Fibroblast of pulmonary artery (primary cell): ENCODE data around the gene ESR1.
"Not testable (repeated sequence)": the region's sequence is repeated elsewhere in the genome, so short reads cannot be mapped to it uniquely, and the experiment has no call there.

Experiments used
- DNase-seq: peaks from one replicate; pipeline ENCODE4 v3.0.0-alpha.2; 2010; ENCODE audit warnings: low read depth
- H3K4me3 ChIP-seq: replicated peaks from 2 replicates; pipeline ENCODE4 v1.5.1; 2011; ENCODE audit warnings: low read depth, mild to moderate bottlenecking, control low read depth, low read length, moderate library complexity
- TF ChIP-seq, protein P1 (sequence below): IDR thresholded peaks from 2 replicates; pipeline ENCODE4 v1.5.1; 2011; ENCODE audit warnings: mild to moderate bottlenecking, control low read depth, low read length, inconsistent platforms; ENCODE audit errors: missing control alignments

ESR1 gene

GRCh38 chr6:151948002-151948743 lies 140.7 kb downstream of the ESR1 start:
- TF ChIP-seq, protein P1, sequence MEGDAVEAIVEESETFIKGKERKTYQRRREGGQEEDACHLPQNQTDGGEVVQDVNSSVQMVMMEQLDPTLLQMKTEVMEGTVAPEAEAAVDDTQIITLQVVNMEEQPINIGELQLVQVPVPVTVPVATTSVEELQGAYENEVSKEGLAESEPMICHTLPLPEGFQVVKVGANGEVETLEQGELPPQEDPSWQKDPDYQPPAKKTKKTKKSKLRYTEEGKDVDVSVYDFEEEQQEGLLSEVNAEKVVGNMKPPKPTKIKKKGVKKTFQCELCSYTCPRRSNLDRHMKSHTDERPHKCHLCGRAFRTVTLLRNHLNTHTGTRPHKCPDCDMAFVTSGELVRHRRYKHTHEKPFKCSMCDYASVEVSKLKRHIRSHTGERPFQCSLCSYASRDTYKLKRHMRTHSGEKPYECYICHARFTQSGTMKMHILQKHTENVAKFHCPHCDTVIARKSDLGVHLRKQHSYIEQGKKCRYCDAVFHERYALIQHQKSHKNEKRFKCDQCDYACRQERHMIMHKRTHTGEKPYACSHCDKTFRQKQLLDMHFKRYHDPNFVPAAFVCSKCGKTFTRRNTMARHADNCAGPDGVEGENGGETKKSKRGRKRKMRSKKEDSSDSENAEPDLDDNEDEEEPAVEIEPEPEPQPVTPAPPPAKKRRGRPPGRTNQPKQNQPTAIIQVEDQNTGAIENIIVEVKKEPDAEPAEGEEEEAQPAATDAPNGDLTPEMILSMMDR = no peak
- no peak overlapping the region for H3K4me3 ChIP-seq
- DNase-seq = no peak

DNA sequence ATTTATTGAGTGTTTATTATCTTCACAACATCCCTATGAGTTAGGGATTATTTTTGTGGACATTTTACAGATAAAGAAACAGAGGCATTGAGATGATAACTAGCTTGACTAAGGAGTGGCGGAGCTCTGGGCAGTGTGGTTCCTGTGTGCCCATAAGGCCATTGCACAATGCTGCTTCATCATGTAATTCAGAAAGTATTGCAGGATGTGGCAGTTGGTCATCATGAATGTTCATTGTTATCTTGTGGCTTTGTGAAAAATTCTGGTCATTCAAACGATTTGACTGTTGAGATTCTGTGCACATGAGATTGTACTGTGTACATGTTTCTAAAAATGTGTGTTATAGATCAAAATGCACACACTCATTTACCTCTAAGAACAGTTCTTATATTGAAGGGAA lies 150.8 kb downstream of the ESR1 start:
- peak; percentile 80 for DNase-seq
- no peak overlapping the region for H3K4me3 ChIP-seq
- TF ChIP-seq, protein P1 = no peak

GRCh38 chr6:151959086-151959485 lies 151.6 kb downstream of the ESR1 start:
- H3K4me3 ChIP-seq = no peak overlapping the region
- TF ChIP-seq, protein P1 = no peak
- no peak for DNase-seq

GRCh38 chr6:151961809-151962208 lies 154.3 kb downstream of the ESR1 start:
- DNase-seq = no peak
- no peak overlapping the region for H3K4me3 ChIP-seq

DNA sequence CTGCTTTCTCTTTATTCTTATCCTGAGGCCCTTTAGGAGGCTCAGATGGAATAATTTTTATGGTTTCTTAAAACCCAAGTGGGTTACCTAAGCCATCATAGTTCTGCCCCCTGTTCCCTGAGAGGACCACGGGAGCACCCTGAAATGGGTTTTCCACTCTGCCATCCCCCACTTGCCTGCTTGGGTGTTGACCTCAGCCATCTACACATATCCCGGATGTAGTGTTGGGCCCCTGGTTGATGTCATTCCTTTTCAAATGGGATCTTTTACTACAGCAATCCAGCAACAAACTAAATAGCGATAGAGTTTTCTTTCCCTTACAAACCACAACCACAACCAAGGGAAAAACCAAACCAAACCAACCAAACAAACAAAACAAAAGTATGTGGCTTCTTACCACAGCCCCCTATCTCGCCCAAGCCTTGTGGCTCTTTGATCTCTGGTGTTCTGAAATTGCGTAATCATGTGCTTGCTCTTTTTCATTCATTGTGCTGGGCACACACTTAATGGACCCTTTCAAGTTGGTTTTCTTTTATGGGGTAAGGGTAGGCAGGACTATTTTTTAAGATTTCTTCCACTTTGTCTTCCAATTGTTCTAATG lies 154.9 kb downstream of the ESR1 start:
- no peak overlapping the region for H3K4me3 ChIP-seq
- TF ChIP-seq, protein P1 = no peak
- peak; percentile 40 for DNase-seq

More at GRCh38 chr6:151961809-151962208, 154.3 kb downstream of the ESR1 start:
- TF ChIP-seq, protein P1 = no peak

DNA sequence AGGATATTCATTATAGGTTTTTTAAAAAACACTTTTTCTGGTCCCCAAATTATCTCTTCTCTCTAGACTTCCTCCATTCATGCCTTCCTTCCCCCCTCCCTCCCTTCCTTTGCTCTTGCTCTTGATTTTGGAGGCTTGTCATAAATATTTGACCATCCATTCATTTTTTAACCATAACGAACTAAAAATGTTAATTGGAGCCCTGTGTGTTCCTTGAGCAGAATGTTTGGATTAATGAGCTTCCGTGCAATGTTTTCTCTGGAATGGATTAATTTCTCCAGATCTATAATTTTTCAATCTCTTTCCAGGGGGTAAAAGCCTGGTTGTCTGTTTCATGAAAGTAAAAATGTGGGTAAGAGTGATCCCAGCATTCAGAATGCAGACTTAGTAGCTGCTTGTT lies 155.5 kb downstream of the ESR1 start:
- TF ChIP-seq, protein P1 = no peak
- no peak overlapping the region for H3K4me3 ChIP-seq
- DNase-seq = no peak

DNA sequence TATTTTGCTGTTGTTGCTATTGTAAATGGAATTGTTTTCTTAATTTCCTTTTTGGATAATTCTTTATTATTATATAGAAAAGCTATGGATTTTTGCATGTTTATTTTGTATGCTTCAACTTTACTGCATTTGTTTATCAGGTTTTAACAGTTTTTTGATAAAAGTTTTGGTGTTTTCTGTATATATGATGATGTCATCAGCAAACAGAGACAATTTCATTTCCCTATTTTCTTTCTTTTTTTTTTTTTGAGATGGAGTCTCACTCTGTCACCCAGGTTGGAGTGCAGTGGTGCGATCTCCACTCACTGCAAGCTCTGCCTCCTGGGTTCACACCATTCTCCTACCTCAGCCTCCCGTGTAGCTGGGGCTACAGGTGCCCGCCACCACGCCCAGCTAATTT lies 156.9 kb downstream of the ESR1 start:
- not testable (repeated sequence) for DNase-seq, H3K4me3 ChIP-seq
